Spleen (tissue), 7 donors: ENCODE measurements around the gene SIPA1.

ENCODE experiments used
- POLR2A ChIP-seq, 3 donors: fragments of 450-650 bp; IDR thresholded peaks; one replicate each; pipeline ENCODE4 v1.5.1; 2017; ENCODE audit warnings: antibody characterized with exemption in 3 of 3, mild to moderate bottlenecking in 1 of 3
- TF ChIP-seq, protein P1 (sequence below), 11 experiments: fragments of 200-600 bp in 7 of 11; fragments of 450-650 bp in 4 of 11; sonication (generic) in 4 of 11; IDR thresholded peaks in 8 of 11; conservative IDR thresholded peaks in 3 of 11; 1 replicate in 7 of 11; 2 replicates in 4 of 11; pipeline versions ENCODE4 v1.4.0 to v1.8.0; 2016 to 2021; ENCODE audit warnings: antibody characterized with exemption in 11 of 11, inconsistent platforms in 4 of 11, mild to moderate bottlenecking in 1 of 11
- donor health status: DM: no; HTN: no; CAD: no; lungs with moderate emphysema.
- donor health status: DM: no; HTN: no; CAD: no.
- donor health status: DM: no; HTN: no; CAD: no.

DNA sequence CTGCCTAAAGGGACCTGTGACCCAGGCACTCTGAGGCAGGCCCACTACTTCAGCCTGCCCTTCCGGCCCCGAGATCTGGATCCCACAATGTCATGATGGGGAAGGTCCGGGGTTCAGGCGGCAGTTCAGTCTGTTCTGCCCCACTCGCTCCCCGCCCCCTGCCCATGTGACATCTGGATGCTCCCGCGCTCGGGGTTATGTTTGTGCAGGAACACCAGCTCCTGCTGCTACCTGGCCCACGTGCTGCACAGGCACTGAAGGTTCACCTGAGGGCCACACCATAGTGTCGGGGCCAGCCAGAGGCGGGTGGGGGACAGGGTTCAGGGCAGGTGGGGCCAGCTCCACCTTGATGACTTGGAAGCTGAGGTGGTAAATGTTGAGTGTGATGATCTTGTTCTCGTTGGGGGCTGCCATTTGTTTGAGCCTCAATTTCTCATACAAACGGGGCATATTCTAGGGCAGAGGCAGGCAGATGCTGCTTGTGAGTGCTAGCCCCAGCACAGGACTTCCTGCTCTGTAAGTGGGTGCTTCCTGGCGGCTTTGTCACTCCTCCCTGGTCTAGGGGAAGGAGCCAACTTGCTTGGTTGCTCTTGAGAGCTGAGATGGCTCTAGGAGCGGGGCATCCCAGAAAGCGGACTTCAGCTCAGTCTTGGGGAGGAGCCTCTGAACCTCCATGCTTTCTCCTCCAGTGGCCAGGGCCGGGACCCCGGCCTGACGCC is 4.4 kb upstream of the SIPA1 start:
- TF ChIP-seq, protein P1, sequence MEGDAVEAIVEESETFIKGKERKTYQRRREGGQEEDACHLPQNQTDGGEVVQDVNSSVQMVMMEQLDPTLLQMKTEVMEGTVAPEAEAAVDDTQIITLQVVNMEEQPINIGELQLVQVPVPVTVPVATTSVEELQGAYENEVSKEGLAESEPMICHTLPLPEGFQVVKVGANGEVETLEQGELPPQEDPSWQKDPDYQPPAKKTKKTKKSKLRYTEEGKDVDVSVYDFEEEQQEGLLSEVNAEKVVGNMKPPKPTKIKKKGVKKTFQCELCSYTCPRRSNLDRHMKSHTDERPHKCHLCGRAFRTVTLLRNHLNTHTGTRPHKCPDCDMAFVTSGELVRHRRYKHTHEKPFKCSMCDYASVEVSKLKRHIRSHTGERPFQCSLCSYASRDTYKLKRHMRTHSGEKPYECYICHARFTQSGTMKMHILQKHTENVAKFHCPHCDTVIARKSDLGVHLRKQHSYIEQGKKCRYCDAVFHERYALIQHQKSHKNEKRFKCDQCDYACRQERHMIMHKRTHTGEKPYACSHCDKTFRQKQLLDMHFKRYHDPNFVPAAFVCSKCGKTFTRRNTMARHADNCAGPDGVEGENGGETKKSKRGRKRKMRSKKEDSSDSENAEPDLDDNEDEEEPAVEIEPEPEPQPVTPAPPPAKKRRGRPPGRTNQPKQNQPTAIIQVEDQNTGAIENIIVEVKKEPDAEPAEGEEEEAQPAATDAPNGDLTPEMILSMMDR (IDR thresholded peaks at IDR 0.05 in 8 of 11, conservative IDR thresholded peaks at IDR 0.05 in 3 of 11): no peak
- TF ChIP-seq POLR2A (IDR thresholded peaks at IDR 0.05): no peak
